ENCODE measurements around the gene MTERF1.

MTERF1 gene

DNA sequence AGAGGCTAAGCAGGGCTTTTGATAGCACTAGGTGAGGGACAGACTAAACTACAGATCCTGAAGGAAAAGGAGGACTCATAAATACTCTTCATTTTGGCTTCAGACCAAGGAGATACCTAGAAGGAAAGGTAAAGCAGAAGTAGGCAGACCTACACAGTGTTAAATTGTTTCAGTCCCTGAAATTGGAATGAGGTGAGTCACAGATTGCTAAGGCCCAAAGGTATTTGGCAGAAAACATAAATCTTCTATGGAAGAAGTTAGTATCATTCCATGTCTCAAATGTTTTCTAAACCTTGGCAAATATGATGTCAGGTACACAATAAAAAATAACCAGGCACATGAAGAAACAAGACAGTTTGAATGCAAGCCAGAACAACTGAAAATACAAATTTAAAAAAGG, 30.0 kb downstream of the MTERF1 start:
- no peaks in the 10 kb centered on the region for H4K20me1 ChIP-seq (ENCODE audit: insufficient read depth, low read length)
- no peaks in the 10 kb centered on the region for H3K9me3 ChIP-seq (replicated peaks; ENCODE audit: insufficient read depth, low read length)
- no peaks in the 10 kb centered on the region for H3K79me2 ChIP-seq (ENCODE audit: low read length)
- H3K4me1 ChIP-seq (ENCODE audit: low read length): 0 out of 2 replicates have a peak, but pooled peaks cover 3% of the 10 kb centered on the region
- H3K36me3 ChIP-seq (replicated peaks; ENCODE audit: insufficient read depth, low read length): no peaks in the 10 kb centered on the region
- no peak overlapping the region for H2AFZ ChIP-seq (ENCODE audit: low read length)
- H3K4me3 ChIP-seq (ENCODE audit: low read length): no peak overlapping the region
- H3K4me2 ChIP-seq (ENCODE audit: low read depth, low read length): no peak overlapping the region
- no peaks in the 10 kb centered on the region for H3K9me2 ChIP-seq (replicated peaks; ENCODE audit: insufficient read depth, low read length)
- no peak for TF ChIP-seq EZH2phosphoT487 (IDR thresholded peaks at IDR 0.05; ENCODE audit: low read length)
- TF ChIP-seq, protein P1, sequence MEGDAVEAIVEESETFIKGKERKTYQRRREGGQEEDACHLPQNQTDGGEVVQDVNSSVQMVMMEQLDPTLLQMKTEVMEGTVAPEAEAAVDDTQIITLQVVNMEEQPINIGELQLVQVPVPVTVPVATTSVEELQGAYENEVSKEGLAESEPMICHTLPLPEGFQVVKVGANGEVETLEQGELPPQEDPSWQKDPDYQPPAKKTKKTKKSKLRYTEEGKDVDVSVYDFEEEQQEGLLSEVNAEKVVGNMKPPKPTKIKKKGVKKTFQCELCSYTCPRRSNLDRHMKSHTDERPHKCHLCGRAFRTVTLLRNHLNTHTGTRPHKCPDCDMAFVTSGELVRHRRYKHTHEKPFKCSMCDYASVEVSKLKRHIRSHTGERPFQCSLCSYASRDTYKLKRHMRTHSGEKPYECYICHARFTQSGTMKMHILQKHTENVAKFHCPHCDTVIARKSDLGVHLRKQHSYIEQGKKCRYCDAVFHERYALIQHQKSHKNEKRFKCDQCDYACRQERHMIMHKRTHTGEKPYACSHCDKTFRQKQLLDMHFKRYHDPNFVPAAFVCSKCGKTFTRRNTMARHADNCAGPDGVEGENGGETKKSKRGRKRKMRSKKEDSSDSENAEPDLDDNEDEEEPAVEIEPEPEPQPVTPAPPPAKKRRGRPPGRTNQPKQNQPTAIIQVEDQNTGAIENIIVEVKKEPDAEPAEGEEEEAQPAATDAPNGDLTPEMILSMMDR (IDR thresholded peaks at IDR 0.05; ENCODE audit: low read length): no peak
- no peak overlapping the region for H3K9ac ChIP-seq (ENCODE audit: low read length)
- H3K27ac ChIP-seq (ENCODE audit: low read length): no peak overlapping the region
- H3K27me3 ChIP-seq (replicated peaks; ENCODE audit: insufficient read depth, low read length): no peaks in the 10 kb centered on the region
- DNase-seq: no peak
- H3F3A ChIP-seq (ENCODE audit: insufficient read depth, low read length): no peaks in the 10 kb centered on the region

DNA sequence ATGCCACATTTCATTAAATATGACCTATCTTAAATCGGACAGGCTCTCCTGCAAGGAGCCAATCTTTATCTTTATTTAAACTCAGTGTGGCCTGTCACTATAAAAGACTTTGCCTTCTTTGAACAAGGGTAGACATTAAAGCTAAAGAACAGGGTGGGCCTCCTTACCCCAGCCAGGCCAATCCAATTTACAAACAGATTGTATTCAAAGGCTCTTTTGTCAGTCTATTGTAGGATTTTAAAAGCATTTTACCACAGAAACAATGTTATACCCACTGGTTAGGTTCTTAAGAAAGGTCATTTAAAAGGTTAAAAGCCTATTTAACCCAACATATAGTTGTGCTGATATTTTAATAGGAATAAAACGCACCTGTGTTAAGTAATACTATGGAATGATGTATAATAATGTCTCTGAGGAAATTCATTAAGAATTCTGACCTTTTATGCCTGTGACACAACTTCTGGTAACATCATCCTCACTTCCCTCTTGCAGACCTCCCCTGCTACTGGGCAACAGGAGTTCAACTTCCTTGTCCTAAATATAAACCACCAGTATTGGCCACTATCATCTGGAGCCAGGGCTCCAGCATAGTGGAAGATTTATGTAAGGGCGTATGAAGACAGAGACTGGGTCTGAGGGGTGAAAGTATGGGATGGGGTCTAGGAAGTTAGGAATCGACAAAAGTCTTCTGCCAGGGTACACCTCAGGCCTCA, 32.5 kb downstream of the MTERF1 start:
- H3F3A ChIP-seq (ENCODE audit: insufficient read depth, low read length): peaks cover 12% of the 10 kb centered on the region
- H3K27ac ChIP-seq (ENCODE audit: low read length): no peak overlapping the region
- H3K4me1 ChIP-seq (ENCODE audit: low read length): peaks cover 20% of the 10 kb centered on the region
- H3K4me2 ChIP-seq (ENCODE audit: low read depth, low read length): no peak overlapping the region
- H3K9ac ChIP-seq (ENCODE audit: low read length): no peak overlapping the region
- no peak for DNase-seq
- H3K4me3 ChIP-seq (ENCODE audit: low read length): no peak overlapping the region
- H3K36me3 ChIP-seq (replicated peaks; ENCODE audit: insufficient read depth, low read length): no peaks in the 10 kb centered on the region
- no peaks in the 10 kb centered on the region for H3K9me2 ChIP-seq (replicated peaks; ENCODE audit: insufficient read depth, low read length)
- TF ChIP-seq, protein P1 (IDR thresholded peaks at IDR 0.05; ENCODE audit: low read length): no peak
- TF ChIP-seq EZH2phosphoT487 (IDR thresholded peaks at IDR 0.05; ENCODE audit: low read length) (no peak), EZH2 (optimal IDR thresholded peaks at IDR 0.05; ENCODE audit: low read depth, low read length) (no peak)
- no peaks in the 10 kb centered on the region for H3K9me3 ChIP-seq (replicated peaks; ENCODE audit: insufficient read depth, low read length)
- H3K79me2 ChIP-seq (ENCODE audit: low read length): no peaks in the 10 kb centered on the region
- H2AFZ ChIP-seq (ENCODE audit: low read length): no peak overlapping the region
- no peaks in the 10 kb centered on the region for H4K20me1 ChIP-seq (ENCODE audit: insufficient read depth, low read length)
- H3K27me3 ChIP-seq (replicated peaks; ENCODE audit: insufficient read depth, low read length): no peaks in the 10 kb centered on the region

DNA sequence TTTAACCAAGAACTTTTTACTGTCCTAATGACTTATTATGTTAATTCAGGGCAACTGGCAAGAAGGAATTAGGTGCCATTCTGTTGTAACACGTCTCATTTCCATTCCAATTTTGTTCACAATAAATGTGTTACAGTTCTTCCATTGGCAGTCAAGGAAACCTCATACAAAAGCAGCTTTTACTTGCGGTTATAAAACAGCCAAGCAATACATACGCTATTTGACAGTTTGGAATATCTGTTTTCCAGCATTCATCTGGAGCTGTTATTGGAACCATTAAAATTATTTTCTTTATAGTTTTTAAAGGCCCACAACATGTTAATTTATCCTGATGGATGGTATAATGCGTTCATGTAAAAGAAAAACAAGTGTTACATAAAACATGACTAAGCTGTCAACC, 33.3 kb downstream of the MTERF1 start:
- Histone ChIP-seq H3K9me3 (replicated peaks; ENCODE audit: insufficient read depth, low read length) (no peaks in the 10 kb centered on the region), H3K27ac (ENCODE audit: low read length) (no peak overlapping the region), H3K36me3 (replicated peaks; ENCODE audit: insufficient read depth, low read length) (no peaks in the 10 kb centered on the region), H3K79me2 (ENCODE audit: low read length) (no peaks in the 10 kb centered on the region), H2AFZ (ENCODE audit: low read length) (no peak overlapping the region), H4K20me1 (ENCODE audit: insufficient read depth, low read length) (no peaks in the 10 kb centered on the region), H3K4me3 (ENCODE audit: low read length) (no peak overlapping the region), H3K9me2 (replicated peaks; ENCODE audit: insufficient read depth, low read length) (no peaks in the 10 kb centered on the region), H3F3A (ENCODE audit: insufficient read depth, low read length) (peaks cover 12% of the 10 kb centered on the region), H3K9ac (ENCODE audit: low read length) (no peak overlapping the region), H3K4me2 (ENCODE audit: low read depth, low read length) (no peak overlapping the region), H3K4me1 (ENCODE audit: low read length) (peaks cover 22% of the 10 kb centered on the region), H3K27me3 (replicated peaks; ENCODE audit: insufficient read depth, low read length) (no peaks in the 10 kb centered on the region)
- TF ChIP-seq, protein P1 (IDR thresholded peaks at IDR 0.05; ENCODE audit: low read length): no peak
- TF ChIP-seq EZH2 (optimal IDR thresholded peaks at IDR 0.05; ENCODE audit: low read depth, low read length): no peak
- no peak for TF ChIP-seq EZH2phosphoT487 (IDR thresholded peaks at IDR 0.05; ENCODE audit: low read length)
- no peak for DNase-seq

Data from MM.1S (cell line).